ENCODE measurements around the gene TPRA1. TPM values are rescaled to one million over a fixed set of nuclear protein-coding genes. Genes with fewer than 3 reads are reported as not detected.
"Not testable (repeated sequence)": the region's sequence is repeated elsewhere in the genome, so short reads cannot be mapped to it uniquely, and the experiment has no call there.

TPRA1 gene
- total RNA-seq, 1 experiment from 2014 or later = 20.0 TPM

- no peak overlapping the region for H3K14ac ChIP-seq (ENCODE audit: insufficient read depth, low read length)
- H2BK5ac ChIP-seq (ENCODE audit: insufficient read length, low read length) = no peak overlapping the region
- H3K9me3 ChIP-seq (ENCODE audit: control insufficient read depth, low read depth, low read length) = no peaks in the 10 kb centered on the region
- Mint-ChIP-seq H3K4me3 (no peak overlapping the region), H3K27me3 (ENCODE audit: low read depth) (no peaks in the 10 kb centered on the region), H3K36me3 (ENCODE audit: insufficient read depth in 1 of 3, low read depth in 3 of 3) (peaks cover 76 to 100% (median 90%) of the 10 kb centered on the region in 3 experiments), H3K27ac (no peak overlapping the region), H3K4me1 (peaks cover 7 to 12% of the 10 kb centered on the region in 2 experiments; a peak in 3 of 4 replicates), H3K9me3 (no peaks in the 10 kb centered on the region)
- H2BK20ac ChIP-seq (ENCODE audit: low read depth, low read length, poor library complexity, severe bottlenecking) = no peak overlapping the region
- H2AK5ac ChIP-seq (ENCODE audit: insufficient read length, low read length) = no peak overlapping the region
- no peak overlapping the region for H3K4ac ChIP-seq (ENCODE audit: low read depth, low read length)
- no peak overlapping the region for H2BK15ac ChIP-seq (ENCODE audit: low read depth, low read length)
- no peak overlapping the region for H2BK12ac ChIP-seq (ENCODE audit: insufficient read length, low read depth, low read length)
- H3K4me2 ChIP-seq (ENCODE audit: insufficient read depth, insufficient read length, low read length) = no peak overlapping the region
- no peaks in the 10 kb centered on the region for H3K79me1 ChIP-seq (ENCODE audit: insufficient read depth, low read depth, low read length, poor library complexity, severe bottlenecking)
- H3K27me3 ChIP-seq (ENCODE audit: insufficient read depth, low read length) = no peaks in the 10 kb centered on the region
- H4K8ac ChIP-seq (replicated peaks; ENCODE audit: insufficient read length, low read depth, low read length) = no peak overlapping the region
- TF ChIP-seq CTCF (conservative IDR thresholded peaks at IDR 0.05) = no peak
- no peak for DNase-seq
- H3T11ph ChIP-seq (ENCODE audit: low read length) = no peak overlapping the region
- no peak overlapping the region for H3K18ac ChIP-seq (ENCODE audit: insufficient read length, low read depth, low read length)
- H3K9ac ChIP-seq (ENCODE audit: extremely low read depth, insufficient read length, low read length) = no peak overlapping the region
- no peak overlapping the region for H2BK120ac ChIP-seq (ENCODE audit: low read depth, low read length, poor library complexity, severe bottlenecking)
- H3K79me2 ChIP-seq (ENCODE audit: insufficient read depth, low read length) = peaks cover 6% of the 10 kb centered on the region; the same call in 1 of the 2 replicates
- H4K20me1 ChIP-seq (ENCODE audit: control insufficient read depth, insufficient read depth, insufficient read length) = peaks cover 2% of the 10 kb centered on the region
- WGBS (ENCODE audit: extremely low coverage, insufficient read length, low lambda C conversion rate) = no CpG with 5 or more reads among the region's 24 CpGs
- H3K56ac ChIP-seq (ENCODE audit: insufficient read length, low read depth, low read length) = no peak overlapping the region
- H4K5ac ChIP-seq (ENCODE audit: insufficient read length, low read depth, low read length) = no peak overlapping the region
- no peaks in the 10 kb centered on the region for H3K4me1 ChIP-seq (ENCODE audit: insufficient read depth, low read length)
- H3K27ac ChIP-seq (ENCODE audit: insufficient read length, low read depth, low read length) = no peak overlapping the region
- H3K23me2 ChIP-seq (ENCODE audit: insufficient read length, low read depth, low read length, poor library complexity, severe bottlenecking) = no peaks in the 10 kb centered on the region
- no peak overlapping the region for H4K91ac ChIP-seq (ENCODE audit: insufficient read length, low read depth, low read length)
- no peak overlapping the region for H3K23ac ChIP-seq (ENCODE audit: insufficient read length, low read depth, low read length)
- no peak overlapping the region for H2AFZ ChIP-seq (ENCODE audit: low read length)
Observed at GRCh38 chr3:127606086-127606805, 15.7 kb upstream of the TPRA1 start.

GRCh38 chr3:127605547-127605946 is 15.0 kb upstream of the TPRA1 start:
- not testable (repeated sequence) for H3K4ac ChIP-seq (ENCODE audit: low read depth, low read length); H4K91ac ChIP-seq (ENCODE audit: insufficient read length, low read depth, low read length); H3K9ac ChIP-seq (ENCODE audit: extremely low read depth, insufficient read length, low read length); H3T11ph ChIP-seq (ENCODE audit: low read length); H2BK5ac ChIP-seq (ENCODE audit: insufficient read length, low read length); H3K9me3 ChIP-seq (ENCODE audit: control insufficient read depth, low read depth, low read length); H2BK15ac ChIP-seq (ENCODE audit: low read depth, low read length); H3K18ac ChIP-seq (ENCODE audit: insufficient read length, low read depth, low read length); H3K27me3 ChIP-seq (ENCODE audit: insufficient read depth, low read length); H3K79me1 ChIP-seq (ENCODE audit: insufficient read depth, low read depth, low read length, poor library complexity, severe bottlenecking); H2AK5ac ChIP-seq (ENCODE audit: insufficient read length, low read length); H4K8ac ChIP-seq (replicated peaks; ENCODE audit: insufficient read length, low read depth, low read length); H3K79me2 ChIP-seq (ENCODE audit: insufficient read depth, low read length); H3K27me3 Mint-ChIP-seq (ENCODE audit: low read depth); H4K20me1 ChIP-seq (ENCODE audit: control insufficient read depth, insufficient read depth, insufficient read length); H3K56ac ChIP-seq (ENCODE audit: insufficient read length, low read depth, low read length); H3K27ac ChIP-seq (ENCODE audit: insufficient read length, low read depth, low read length); H3K23me2 ChIP-seq (ENCODE audit: insufficient read length, low read depth, low read length, poor library complexity, severe bottlenecking); H3K14ac ChIP-seq (ENCODE audit: insufficient read depth, low read length); H3K4me3 Mint-ChIP-seq; H3K23ac ChIP-seq (ENCODE audit: insufficient read length, low read depth, low read length); H3K4me2 ChIP-seq (ENCODE audit: insufficient read depth, insufficient read length, low read length); DNase-seq; H3K9me3 Mint-ChIP-seq; H2BK120ac ChIP-seq (ENCODE audit: low read depth, low read length, poor library complexity, severe bottlenecking); H2BK20ac ChIP-seq (ENCODE audit: low read depth, low read length, poor library complexity, severe bottlenecking); H2BK12ac ChIP-seq (ENCODE audit: insufficient read length, low read depth, low read length); H2AFZ ChIP-seq (ENCODE audit: low read length); H3K27ac Mint-ChIP-seq; H3K4me1 ChIP-seq (ENCODE audit: insufficient read depth, low read length); H4K5ac ChIP-seq (ENCODE audit: insufficient read length, low read depth, low read length)
- Mint-ChIP-seq H3K4me1 (peaks cover 11 to 12% of the 10 kb centered on the region in 2 experiments; a peak in 3 of 4 replicates), H3K36me3 (ENCODE audit: insufficient read depth in 1 of 3, low read depth in 3 of 3) (peaks cover 74 to 100% (median 90%) of the 10 kb centered on the region in 3 experiments)
- WGBS (ENCODE audit: extremely low coverage, insufficient read length, low lambda C conversion rate) = no CpG with 5 or more reads among the region's 7 CpGs

All from H9 (cell line).